GM19025 (cell line): ENCODE results near the gene FAM107A.
"Not testable (repeated sequence)": the region's sequence is repeated elsewhere in the genome, so short reads cannot be mapped to it uniquely, and the experiment has no call there.

Source experiments
- ATAC-seq: cut with Tn5 transposase; IDR thresholded peaks from one replicate; pipeline ENCODE4 v1.9.1; 2021; ENCODE audit warnings: mild to moderate bottlenecking, low read depth, moderate library complexity; ENCODE audit not compliant: unreplicated experiment

The FAM107A gene

GRCh38 chr3:58540176-58540858, 36.9 kb downstream of the FAM107A start:
- no peak for ATAC-seq

DNA sequence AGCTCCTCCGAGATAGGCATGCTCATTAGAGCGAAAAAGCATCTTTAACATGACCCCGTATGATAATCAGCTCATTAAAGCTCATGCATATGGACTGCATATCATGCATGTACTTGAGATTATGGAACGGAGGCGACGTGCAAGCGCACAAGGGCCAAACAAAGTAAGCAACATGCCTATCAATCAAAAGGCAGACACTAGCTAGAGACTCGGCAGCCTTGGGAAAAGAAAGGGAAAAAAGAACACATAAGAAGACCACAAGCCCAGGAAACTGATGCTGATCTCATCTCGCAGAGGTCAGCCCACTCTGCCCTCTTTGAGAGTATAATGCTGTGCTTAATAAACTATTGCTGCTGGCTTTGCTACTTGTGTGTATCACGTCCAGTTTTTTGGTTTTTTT, 37.6 kb downstream of the FAM107A start:
- no peak for ATAC-seq

GRCh38 chr3:58537412-58538301, 39.5 kb downstream of the FAM107A start:
- no peak for ATAC-seq

DNA sequence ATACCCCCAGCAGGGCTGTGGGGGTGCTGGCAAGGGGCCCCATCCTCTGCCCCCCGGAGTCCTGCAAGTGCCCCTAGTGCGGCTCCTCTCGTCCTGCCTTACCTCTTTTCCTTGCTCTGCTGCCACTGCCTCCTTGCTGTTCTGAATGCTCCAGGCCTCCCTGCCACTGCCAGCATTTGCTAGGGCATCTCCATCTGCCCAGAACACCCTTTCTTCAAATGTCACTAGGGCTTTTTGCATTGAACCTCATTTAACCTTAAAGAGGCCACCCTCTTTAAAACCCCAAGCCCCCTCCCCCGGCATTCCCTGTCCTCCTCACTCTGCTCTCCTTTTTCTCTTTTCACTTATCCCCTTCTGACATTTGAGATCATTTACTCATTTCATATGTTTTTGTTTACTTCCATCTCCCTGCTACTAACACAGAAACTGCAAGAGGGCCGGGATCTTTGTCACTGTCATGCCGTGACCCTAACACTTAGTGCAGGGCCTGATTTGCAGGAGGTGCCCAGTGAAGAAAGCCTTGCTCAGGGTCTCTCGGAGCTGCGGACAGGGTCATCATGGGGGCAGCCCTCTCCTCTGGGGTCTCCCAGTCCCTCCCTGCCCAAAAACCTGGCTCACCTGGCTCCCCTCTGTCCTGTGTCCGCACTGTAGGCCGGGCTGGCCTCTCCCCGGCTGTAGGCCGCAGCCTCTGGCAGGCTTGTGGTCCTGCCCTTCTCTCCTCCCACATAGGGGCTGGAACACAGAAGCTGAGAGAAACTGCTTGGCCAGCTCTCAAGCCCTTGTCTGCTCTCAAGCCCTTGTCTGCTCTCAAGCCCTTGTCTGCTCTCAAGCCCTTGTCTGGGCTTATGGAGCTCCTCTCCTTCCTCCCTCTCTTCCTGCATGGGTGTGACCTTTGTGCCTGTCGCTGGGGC, 40.4 kb downstream of the FAM107A start, which contains the start of gene ACOX2:
ACOX2 (minus strand) TSS at position 690 of the 911 bp plus-strand sequence. CDS start 2,084 bp downstream, outside the sequence.
- ATAC-seq: no peak

- no peak for ATAC-seq
These were observed 41.4 kb downstream of the FAM107A start for GRCh38 chr3:58535531-58536500.

DNA sequence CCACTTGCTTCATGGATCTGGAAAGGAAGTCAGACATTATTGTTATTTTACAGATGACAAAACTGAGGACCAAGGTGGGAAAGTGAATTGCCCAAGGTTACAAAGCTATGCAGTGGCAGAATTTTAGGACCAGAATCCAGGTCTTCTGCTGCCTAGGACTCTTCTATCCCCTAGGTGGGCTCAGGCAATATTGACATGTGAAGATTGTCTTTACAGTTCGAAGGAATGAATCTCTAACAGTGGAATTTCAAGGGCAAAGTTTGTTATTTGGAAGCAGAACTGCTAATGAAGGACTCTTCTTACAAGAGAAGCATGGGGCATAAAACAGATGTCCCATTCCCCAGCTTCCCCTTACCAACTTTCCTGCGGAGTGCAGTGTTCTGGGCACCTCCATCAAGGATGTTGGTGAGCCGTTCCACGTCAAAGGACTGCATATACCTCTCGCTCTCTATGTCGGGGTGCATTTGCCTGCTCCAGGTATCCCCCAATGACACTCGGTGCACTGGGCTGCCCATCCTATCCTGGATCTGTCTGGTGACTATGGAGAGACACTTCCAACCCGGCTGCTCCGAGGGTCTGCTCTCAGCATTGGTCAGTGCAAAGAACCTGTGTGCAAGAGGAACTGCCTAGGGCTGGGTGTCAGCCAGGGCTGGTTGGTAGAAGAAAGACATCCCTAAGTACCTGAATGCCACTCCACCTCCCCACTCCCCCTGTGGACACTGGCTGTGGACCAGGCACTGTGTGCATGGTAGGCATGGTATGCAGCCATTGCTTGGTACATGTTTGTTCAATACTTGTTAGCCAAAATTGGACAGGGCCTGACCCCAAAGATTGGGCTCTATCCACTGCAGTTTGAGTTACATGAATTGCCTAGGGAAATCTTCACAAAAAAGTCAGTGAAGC, 42.3 kb downstream of the FAM107A start:
- ATAC-seq: no peak

DNA sequence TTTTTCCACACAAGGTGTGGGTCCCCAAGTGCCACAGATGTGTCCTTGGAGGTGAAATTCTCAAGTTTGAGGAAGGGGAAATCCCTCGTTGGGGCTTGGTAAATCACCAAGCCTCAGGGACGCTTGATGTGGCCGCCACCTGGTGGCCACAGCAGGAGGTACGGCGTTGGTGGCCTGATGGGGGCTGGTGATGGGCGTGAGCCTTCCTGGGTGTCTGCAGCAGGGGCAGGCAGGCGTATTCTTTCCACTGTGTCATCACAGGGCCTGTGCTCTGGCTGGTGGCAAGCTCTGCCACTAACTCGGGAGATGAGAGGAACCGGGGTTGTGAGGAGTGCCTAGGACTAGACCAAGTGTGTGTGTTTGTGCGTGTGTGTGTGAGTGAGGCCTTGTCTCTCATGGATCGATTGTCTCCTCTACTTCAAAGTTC, 44.4 kb downstream of the FAM107A start:
- peak; percentile 92 for ATAC-seq

- no peak for ATAC-seq
These were observed 45.2 kb downstream of the FAM107A start for GRCh38 chr3:58531956-58532355.

DNA sequence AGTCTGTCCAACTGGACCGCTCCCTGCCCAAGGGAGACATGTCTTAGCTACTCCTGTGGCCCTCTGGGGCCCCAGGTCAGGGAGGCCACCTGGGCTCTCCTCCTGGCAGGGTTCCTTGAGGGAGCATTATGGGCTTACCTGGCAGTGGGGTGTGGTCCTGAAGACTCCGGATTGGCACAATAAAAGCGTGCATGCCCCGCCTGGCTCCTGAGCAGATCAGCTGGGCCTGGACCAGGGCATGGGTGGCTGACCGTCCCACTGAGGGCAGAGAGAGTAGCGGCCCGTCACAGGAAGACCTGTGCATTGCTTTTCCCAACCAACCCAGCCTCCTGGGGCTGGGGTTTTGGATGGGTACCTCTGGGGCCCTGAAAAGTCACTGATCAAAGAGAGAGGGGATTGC, 45.6 kb downstream of the FAM107A start:
- ATAC-seq: no peak

GRCh38 chr3:58530354-58530865, 46.8 kb downstream of the FAM107A start:
- no peak for ATAC-seq

- no peak for ATAC-seq
These were observed 47.5 kb downstream of the FAM107A start for GRCh38 chr3:58529516-58530353.

DNA sequence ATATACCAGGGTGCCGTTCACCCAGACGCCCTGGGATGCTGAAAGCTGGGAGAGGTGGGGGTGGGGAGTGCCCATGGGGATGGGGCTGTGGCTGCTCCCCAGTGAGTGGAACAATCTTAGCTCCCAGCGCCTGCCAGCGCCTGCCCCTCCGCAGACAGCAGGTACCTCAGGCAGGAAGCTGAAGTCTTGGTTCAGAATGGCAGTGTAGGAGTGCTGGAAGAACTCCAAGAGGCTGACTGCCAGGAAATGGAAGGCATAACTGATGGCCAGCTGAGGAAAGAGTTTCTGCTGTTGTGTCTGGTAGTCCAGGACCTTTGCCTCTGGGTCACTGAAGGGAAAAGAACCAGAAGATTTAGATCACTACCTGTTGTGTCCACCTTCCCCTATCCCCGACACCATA, 48.6 kb downstream of the FAM107A start:
- no peak for ATAC-seq

- not testable (repeated sequence) for ATAC-seq
These were observed 49.8 kb downstream of the FAM107A start for GRCh38 chr3:58527440-58527839.

DNA sequence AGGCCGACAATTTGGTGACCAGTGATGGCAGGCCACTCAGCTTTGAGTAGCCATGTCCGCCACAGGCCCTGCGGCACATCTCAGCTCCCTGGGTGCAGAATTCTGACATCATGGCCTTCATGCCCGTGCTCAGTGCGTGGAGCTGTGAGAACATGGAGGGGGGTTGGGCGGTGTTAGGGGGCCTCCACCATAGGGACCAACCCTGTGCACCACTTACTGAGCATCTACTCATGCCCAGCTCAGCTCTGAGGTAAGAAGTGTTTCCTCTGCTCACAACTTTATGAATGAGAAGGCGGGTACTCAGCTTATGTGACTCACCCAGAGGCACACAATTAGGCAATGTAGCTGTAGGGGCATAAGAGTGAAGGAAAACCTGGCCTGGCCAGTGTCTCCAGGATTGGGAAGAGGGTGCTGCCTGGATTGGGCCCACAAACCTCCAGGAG, 50.7 kb downstream of the FAM107A start:
- no peak for ATAC-seq

- ATAC-seq: no peak
These were observed 52.8 kb downstream of the FAM107A start for GRCh38 chr3:58524326-58524888.

- ATAC-seq: no peak
These were observed 54.3 kb downstream of the FAM107A start for GRCh38 chr3:58522759-58523425.
